Spleen (tissue), 11 donors: ENCODE results near the gene MYL4. TPM values are rescaled to one million over a fixed set of nuclear protein-coding genes. Genes with fewer than 3 reads are reported as not detected.

Source experiments
- DNase-seq: peaks from one replicate; pipeline ENCODE4 v3.0.0-alpha.2; 2020
- H3K27ac ChIP-seq, 8 donors: fragments of 200-600 bp; sonication (generic) in 7 of 8; 1 replicate in 4 of 8; 2 replicates in 4 of 8; pipeline versions ENCODE4 v1.5.0 to v1.8.0; 2016 to 2021; ENCODE audit warnings: inconsistent platforms in 4 of 8, mild to moderate bottlenecking in 4 of 8, moderate library complexity in 1 of 8
- H3K27me3 ChIP-seq, 7 donors: fragments of 200-600 bp; sonication (generic) in 6 of 7; replicated peaks in 1 of 7; 1 replicate in 4 of 7; 2 replicates in 3 of 7; pipeline versions ENCODE4 v1.5.0 to v1.8.0; 2016 to 2021; ENCODE audit warnings: inconsistent platforms in 3 of 7, mild to moderate bottlenecking in 1 of 7
- H3K36me3 ChIP-seq, 6 donors: fragments of 200-600 bp; sonication (generic) in 5 of 6; 1 replicate in 4 of 6; 2 replicates in 2 of 6; pipeline versions ENCODE4 v1.5.0 to v1.8.0; 2016 to 2021; ENCODE audit warnings: inconsistent platforms in 2 of 6
- H3K4me1 ChIP-seq, 6 donors: fragments of 200-600 bp; sonication (generic) in 5 of 6; 1 replicate in 3 of 6; 2 replicates in 3 of 6; pipeline versions ENCODE4 v1.5.0 to v1.8.0; 2016 to 2021; ENCODE audit warnings: inconsistent platforms in 3 of 6
- H3K4me3 ChIP-seq, 8 donors: fragments of 200-600 bp; sonication (generic) in 7 of 8; 1 replicate in 4 of 8; 2 replicates in 4 of 8; pipeline versions ENCODE4 v1.5.0 to v1.8.0; 2016 to 2021; ENCODE audit warnings: inconsistent platforms in 4 of 8, mild to moderate bottlenecking in 4 of 8, moderate library complexity in 2 of 8
- H3K9me3 ChIP-seq, 8 donors: fragments of 200-600 bp; sonication (generic) in 7 of 8; 1 replicate in 4 of 8; 2 replicates in 4 of 8; pipeline versions ENCODE4 v1.5.0 to v1.8.0; 2016 to 2021; ENCODE audit warnings: inconsistent platforms in 4 of 8
- POLR2A ChIP-seq, 3 donors: fragments of 450-650 bp; IDR thresholded peaks; one replicate each; pipeline ENCODE4 v1.5.1; 2017; ENCODE audit warnings: antibody characterized with exemption in 3 of 3, mild to moderate bottlenecking in 1 of 3
- POLR2AphosphoS5 ChIP-seq, 3 donors: sonication (generic); formaldehyde crosslinking; IDR thresholded peaks; one replicate each; pipeline ENCODE4 v1.5.1; 2017; ENCODE audit warnings: antibody characterized with exemption in 3 of 3
- WGBS, 5 donors: extraction: QIAGEN DNeasy Blood & Tissue Kit in 3 of 5; methylation state at CpG; one replicate each; pipeline versions ENCODE4 v1.1.5 to v1.1.7; 2013 to 2018; 5-methylcytosine and 5-hydroxymethylcytosine counted together
- intact Hi-C: fragments of 100-400 bp; cut with DNase I; formaldehyde crosslinking; loops from one replicate; pipeline ENCODE4 v1.15.0; 2023; ENCODE audit warnings: low total_unique reads
- polyA plus RNA-seq, 3 donors: library from polyadenylated mRNA; stranded (reverse); fragments of 200-250 nt; gene quantifications; one replicate each; pipeline ENCODE4 v1.2.1, GENCODE V29; 2013
- total RNA-seq, 7 donors: library from RNA; depleted of rRNA in 3 of 7; stranded (reverse); fragments of >200 nt in 3 of 7; fragmentation: NEBNext Ultra II Directional in 4 of 7; extraction: Animal tissue kit (Norgen Biotek cat#: 25700) in 4 of 7; gene quantifications; one replicate each; pipeline versions ENCODE4 v1.1.0 to v1.2.1, GENCODE V29; 2016 to 2021
- TF ChIP-seq, protein P1 (sequence below), 11 experiments: fragments of 200-600 bp in 7 of 11; fragments of 450-650 bp in 4 of 11; sonication (generic) in 4 of 11; IDR thresholded peaks in 8 of 11; conservative IDR thresholded peaks in 3 of 11; 1 replicate in 7 of 11; 2 replicates in 4 of 11; pipeline versions ENCODE4 v1.4.0 to v1.8.0; 2016 to 2021; ENCODE audit warnings: antibody characterized with exemption in 11 of 11, inconsistent platforms in 4 of 11, mild to moderate bottlenecking in 1 of 11
- donor health status: healthy with polysubstance abuse.
- donor health status: DM: no; HTN: no; CAD: no; lungs with moderate emphysema.
- donor health status: DM: no; HTN: no; CAD: no.
- donor health status: Bipolar disorder and iron deficiency.
- donor health status: healthy.
- donor health status: DM: no; HTN: no; CAD: no.
- donor health status: DM: yes; HTN: yes; CAD: no.

MYL4 gene
- total and polyA plus RNA-seq, 10 donors = 0.39 to 8.3 (median 2.6) TPM

DNA sequence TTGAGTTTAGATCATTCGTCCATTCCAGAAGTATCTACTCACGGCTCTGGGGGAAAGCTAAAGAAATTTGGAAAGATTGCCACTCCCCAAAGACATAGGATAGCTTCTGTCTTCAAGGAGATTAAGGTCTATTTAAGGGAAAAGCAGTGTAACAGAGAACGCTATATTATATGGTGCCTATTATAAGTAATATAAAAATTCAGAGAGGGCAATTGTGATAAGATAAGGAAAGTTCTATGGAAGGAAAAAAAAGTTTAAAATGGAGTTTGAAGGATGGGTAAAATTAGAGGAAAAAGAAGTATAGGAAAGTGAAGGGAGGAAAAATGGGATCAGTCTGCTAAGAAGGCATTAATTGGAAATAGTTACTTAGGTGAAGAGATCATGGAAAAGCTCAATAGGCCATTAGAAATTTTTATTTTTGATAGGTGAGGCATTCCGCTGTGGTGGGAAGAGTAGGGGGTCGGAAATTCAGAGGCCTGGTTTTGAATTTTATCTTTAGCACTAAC lies 19.4 kb upstream of the MYL4 start:
- Histone ChIP-seq H3K27me3 (no peaks in the 10 kb centered on the region), H3K27ac (peak overlapping the region; percentile 37 to 98 (median 95)), H3K9me3 (no peaks in the 10 kb centered on the region), H3K4me3 (peak overlapping the region; percentile 10 to 90 (median 72)), H3K36me3 (no peaks in the 10 kb centered on the region), H3K4me1 (peaks cover 19 to 61% (median 43%) of the 10 kb centered on the region in 6 donors)
- no peak for DNase-seq
- intact Hi-C loops = no loop called here
- TF ChIP-seq, protein P1, sequence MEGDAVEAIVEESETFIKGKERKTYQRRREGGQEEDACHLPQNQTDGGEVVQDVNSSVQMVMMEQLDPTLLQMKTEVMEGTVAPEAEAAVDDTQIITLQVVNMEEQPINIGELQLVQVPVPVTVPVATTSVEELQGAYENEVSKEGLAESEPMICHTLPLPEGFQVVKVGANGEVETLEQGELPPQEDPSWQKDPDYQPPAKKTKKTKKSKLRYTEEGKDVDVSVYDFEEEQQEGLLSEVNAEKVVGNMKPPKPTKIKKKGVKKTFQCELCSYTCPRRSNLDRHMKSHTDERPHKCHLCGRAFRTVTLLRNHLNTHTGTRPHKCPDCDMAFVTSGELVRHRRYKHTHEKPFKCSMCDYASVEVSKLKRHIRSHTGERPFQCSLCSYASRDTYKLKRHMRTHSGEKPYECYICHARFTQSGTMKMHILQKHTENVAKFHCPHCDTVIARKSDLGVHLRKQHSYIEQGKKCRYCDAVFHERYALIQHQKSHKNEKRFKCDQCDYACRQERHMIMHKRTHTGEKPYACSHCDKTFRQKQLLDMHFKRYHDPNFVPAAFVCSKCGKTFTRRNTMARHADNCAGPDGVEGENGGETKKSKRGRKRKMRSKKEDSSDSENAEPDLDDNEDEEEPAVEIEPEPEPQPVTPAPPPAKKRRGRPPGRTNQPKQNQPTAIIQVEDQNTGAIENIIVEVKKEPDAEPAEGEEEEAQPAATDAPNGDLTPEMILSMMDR (IDR thresholded peaks at IDR 0.05 in 8 of 11, conservative IDR thresholded peaks at IDR 0.05 in 3 of 11) = no peak
- TF ChIP-seq POLR2AphosphoS5 (IDR thresholded peaks at IDR 0.05) = no peak
- no peak for TF ChIP-seq POLR2A (IDR thresholded peaks at IDR 0.05)
- WGBS, 5 donors = 45 to 51% (median 46%) methylated on average over 5 of the region's 5 CpGs

DNA sequence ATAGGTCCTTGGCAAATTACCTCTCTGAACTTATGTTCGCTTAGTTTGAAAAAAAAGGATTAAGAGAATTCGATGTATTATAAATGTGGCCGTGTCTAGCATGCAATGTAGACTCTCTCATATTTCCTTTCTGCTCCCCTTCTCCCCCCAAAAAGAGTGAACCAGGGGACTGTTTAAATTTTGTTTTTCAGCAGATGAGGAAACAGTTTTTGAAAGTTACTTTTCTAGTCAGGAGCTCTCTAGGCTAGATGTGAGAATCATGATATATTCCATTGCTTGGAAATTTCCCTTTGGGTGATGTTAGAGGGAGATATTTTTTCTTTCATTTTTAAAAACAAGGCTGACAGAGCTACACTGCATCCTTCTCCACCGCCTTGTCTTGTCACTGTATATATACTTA lies 18.9 kb upstream of the MYL4 start:
- H3K9me3 ChIP-seq = no peaks in the 10 kb centered on the region
- no peaks in the 10 kb centered on the region for H3K36me3 ChIP-seq
- H3K4me1 ChIP-seq = peaks cover 16 to 56% (median 38%) of the 10 kb centered on the region in 6 donors
- intact Hi-C loops = no loop called here
- 94 to 98% (median 97%) methylated on average over 4 of the region's 4 CpGs for WGBS, 5 donors
- DNase-seq = no peak
- TF ChIP-seq, protein P1 (IDR thresholded peaks at IDR 0.05 in 8 of 11, conservative IDR thresholded peaks at IDR 0.05 in 3 of 11) = no peak
- TF ChIP-seq POLR2A (IDR thresholded peaks at IDR 0.05) (no peak), POLR2AphosphoS5 (IDR thresholded peaks at IDR 0.05) (no peak)
- no peak overlapping the region for H3K4me3 ChIP-seq
- H3K27me3 ChIP-seq = no peaks in the 10 kb centered on the region
- no peak overlapping the region for H3K27ac ChIP-seq

DNA sequence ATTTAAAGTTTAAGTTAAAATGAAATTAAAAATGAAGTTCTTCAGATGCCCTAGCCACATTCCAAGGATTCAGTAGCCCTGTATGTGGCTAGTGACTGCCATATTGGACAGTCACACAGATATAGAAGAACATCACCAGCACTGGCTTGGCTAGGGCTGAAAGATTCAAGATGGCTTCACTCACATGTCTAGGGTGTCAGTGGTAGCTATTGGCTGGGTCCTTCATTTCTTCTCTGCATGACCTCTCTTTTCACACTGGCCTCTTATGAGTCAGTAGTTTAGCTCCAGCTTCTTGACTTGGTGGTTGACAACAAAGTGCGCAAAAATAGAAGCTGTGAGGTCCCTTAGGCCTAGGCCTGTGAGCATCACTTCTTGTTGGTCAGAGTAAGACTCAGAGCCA lies 18.4 kb upstream of the MYL4 start:
- intact Hi-C loops = no loop called here
- no peak for TF ChIP-seq POLR2A (IDR thresholded peaks at IDR 0.05)
- TF ChIP-seq POLR2AphosphoS5 (IDR thresholded peaks at IDR 0.05) = no peak
- TF ChIP-seq, protein P1 (IDR thresholded peaks at IDR 0.05 in 8 of 11, conservative IDR thresholded peaks at IDR 0.05 in 3 of 11) = no peak
- no peaks in the 10 kb centered on the region for H3K36me3 ChIP-seq
- H3K27me3 ChIP-seq = no peaks in the 10 kb centered on the region
- no peak overlapping the region for H3K4me3 ChIP-seq
- H3K4me1 ChIP-seq = peaks cover 16 to 51% (median 33%) of the 10 kb centered on the region in 6 donors
- no peak for DNase-seq
- whole genome bisulfite sequencing, 5 donors = 93 to 100% (median 97%) methylated on average over 1 of the region's 1 CpG
- no peaks in the 10 kb centered on the region for H3K9me3 ChIP-seq
- no peak overlapping the region for H3K27ac ChIP-seq

DNA sequence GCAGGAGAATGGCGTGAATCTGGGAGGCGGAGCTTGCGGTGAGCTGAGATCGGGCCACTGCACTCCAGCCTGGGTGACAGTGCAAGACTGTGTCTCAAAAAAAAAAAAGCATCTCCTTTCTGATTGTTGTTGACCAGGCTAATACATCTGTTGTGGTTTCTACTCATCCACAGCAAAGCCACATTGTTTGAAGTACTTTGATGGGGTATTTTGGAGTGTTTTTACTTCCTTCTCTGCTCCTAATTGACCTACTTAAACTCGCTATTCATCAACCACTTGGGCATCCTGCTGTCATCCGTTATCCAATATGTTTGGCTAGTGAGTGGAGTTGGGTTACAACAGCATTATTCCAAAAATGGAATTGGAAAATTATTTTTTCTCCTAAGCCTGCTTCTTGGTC lies 16.6 kb upstream of the MYL4 start:
- DNase-seq = no peak
- TF ChIP-seq POLR2A (IDR thresholded peaks at IDR 0.05) = no peak
- no peak for TF ChIP-seq POLR2AphosphoS5 (IDR thresholded peaks at IDR 0.05)
- TF ChIP-seq, protein P1 (IDR thresholded peaks at IDR 0.05 in 8 of 11, conservative IDR thresholded peaks at IDR 0.05 in 3 of 11) = no peak
- H3K4me3 ChIP-seq = no peak overlapping the region
- peaks cover 6 to 33% (median 15%) of the 10 kb centered on the region in 6 donors for H3K4me1 ChIP-seq
- no peaks in the 10 kb centered on the region for H3K9me3 ChIP-seq
- no peaks in the 10 kb centered on the region for H3K27me3 ChIP-seq
- H3K36me3 ChIP-seq = no peaks in the 10 kb centered on the region
- intact Hi-C loops = no loop called here
- H3K27ac ChIP-seq = peak overlapping the region in 1 of 8 donors; percentile 27
- WGBS, 5 donors = 41 to 55% (median 42%) methylated on average over 6 of the region's 6 CpGs
